Activated effector memory CD4-positive, alpha-beta T cell treated with anti-CD3 and anti-CD28 coated beads, Interleukin-2, amount 50 U/mL, for 16 hours (primary cell): Measurements from ENCODE around the gene SPATA13.

Experiments used
- DNase-seq: peaks from one replicate; pipeline ENCODE4 v3.0.0-alpha.2; 2020

SPATA13 gene

DNA sequence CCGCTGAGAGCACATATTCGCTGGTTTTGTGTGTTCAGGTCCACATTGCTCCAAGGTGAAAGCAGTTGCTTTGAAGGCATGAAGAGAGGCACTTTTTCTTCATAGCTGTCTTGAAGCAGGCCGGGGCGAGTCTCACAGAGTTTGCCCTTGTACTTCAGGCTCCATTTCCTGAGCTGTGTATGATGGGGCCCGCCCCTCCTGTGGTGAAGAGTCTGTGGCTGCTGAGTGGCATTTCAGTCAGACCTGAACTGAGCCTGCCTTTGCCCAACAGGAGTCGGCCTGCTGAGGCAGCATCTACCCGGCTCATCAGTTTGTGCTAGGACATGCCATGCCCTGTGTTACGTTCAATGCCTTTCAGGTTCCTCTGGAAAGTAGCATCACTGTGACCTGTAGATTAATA is 104.5 kb downstream of the SPATA13 start:
- peak; percentile 92 for DNase-seq

DNA sequence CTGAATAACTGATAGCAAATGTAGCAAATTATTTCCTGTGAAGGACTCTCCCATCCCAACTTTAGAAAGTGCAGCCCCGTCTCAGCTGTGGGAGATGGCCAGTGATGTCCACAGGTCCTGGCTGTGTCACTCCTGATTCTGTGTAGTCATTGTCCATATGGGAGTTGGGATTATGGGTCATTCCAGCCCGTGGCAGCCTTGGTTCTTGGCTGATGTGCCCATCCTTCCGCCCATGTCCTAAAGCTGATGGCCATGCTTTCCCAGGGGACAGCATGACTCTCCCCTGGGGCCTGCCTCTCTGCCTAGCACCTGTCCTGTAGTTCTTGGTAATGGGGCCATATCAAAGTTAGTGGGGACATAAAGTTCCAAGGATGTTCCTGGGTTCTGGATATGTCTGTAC is 104.9 kb downstream of the SPATA13 start:
- DNase-seq: no peak

DNA sequence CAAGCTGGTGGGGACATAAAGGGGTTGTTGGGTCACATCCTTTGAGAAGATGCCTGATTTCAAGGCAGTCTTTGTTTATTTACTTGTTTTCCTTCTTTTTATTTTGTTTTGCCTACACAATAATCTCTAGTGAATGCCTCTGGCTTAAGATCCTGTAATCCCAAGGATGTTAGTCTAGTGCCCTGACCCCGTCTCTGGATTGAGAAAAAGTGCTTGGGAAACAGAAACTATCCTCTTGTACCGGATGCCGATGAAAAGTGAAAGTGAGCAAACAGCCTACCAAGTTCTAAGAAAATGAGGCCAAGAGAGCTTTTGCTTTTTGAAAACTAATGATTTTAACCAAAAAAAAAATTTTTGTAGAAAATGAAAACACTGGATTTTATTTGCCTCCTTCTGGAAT is 106.8 kb downstream of the SPATA13 start:
- DNase-seq: no peak

DNA sequence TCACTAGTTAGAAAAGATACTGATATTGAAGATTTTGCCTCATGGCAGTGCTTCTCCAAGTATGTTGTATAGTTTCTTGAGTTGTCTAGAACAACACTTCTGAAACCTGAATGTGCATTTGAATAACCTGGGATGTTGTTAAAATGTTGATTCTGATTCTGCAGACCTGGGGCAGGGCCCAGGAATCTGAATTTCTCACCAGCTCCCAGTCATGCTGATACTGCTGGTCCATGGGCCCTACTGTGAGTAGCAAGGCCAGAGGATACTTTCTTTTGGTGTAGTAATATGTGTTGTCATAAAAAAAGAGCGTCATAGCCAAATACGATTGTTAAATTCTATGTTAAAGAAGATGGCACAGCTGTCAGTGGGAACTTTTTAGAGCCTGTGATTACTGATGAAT is 107.3 kb downstream of the SPATA13 start:
- DNase-seq: no peak

DNA sequence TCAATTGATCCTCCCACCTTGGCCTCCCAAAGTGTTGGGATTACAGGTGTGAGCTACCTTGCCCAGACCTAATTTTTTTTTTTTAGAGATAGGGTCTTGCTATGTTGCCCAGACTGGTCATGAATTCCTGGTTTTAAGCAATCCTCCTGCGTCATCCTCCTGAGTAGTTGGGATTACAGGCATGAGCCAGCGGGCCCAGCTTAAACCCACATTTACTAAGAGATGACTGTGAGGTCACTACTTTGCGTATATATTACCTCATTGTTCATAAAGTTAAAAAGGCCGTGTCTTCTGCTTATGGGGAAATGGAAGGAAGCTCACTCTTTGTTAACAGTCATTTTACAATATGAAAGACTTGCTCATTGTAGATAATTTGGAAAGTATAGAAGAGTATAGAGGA is 109.3 kb downstream of the SPATA13 start:
- no peak for DNase-seq

DNA sequence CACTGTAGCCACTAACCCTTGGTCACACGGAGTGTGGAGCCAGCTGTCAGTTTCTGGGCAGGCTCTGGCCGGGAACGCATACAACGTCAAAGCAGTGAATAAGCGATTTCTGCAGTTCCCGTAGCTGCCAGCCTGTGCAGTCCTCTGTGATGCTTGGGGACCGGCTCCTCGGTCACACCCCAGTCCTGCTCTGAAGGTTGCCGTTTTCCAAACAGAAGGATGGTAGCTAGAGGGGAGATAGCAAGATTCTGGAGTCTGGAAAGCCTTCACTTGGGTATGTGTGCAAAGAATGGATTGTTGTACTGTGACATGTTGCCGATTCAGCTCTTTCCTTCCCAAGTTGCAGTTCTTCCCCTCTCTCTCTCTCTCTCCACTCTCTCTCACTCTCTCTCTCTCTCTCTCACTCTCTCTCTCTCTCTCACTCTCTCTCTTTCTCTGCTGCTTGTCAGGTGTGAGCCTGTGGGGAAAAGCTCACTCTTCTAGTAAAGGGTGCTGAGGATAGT is 110.2 kb downstream of the SPATA13 start:
- DNase-seq: peak; percentile 85

DNA sequence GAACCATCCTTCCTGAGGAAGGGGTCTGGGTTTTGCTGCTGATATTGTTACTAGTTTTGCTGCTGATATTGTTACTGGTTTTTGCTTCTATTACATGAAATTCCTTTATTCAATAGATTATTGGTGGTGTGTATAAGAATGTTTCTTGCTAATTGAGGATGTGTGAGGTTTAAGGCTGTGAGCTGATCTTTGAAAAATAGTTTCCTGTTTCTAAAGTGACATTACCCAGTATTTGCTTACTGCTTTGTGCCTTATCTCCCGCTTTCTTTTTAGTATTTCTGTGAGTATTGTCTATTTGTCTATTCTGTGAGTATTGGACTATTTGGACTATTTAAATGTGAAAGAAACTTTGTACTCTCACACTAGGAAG is 110.7 kb downstream of the SPATA13 start:
- DNase-seq: no peak

DNA sequence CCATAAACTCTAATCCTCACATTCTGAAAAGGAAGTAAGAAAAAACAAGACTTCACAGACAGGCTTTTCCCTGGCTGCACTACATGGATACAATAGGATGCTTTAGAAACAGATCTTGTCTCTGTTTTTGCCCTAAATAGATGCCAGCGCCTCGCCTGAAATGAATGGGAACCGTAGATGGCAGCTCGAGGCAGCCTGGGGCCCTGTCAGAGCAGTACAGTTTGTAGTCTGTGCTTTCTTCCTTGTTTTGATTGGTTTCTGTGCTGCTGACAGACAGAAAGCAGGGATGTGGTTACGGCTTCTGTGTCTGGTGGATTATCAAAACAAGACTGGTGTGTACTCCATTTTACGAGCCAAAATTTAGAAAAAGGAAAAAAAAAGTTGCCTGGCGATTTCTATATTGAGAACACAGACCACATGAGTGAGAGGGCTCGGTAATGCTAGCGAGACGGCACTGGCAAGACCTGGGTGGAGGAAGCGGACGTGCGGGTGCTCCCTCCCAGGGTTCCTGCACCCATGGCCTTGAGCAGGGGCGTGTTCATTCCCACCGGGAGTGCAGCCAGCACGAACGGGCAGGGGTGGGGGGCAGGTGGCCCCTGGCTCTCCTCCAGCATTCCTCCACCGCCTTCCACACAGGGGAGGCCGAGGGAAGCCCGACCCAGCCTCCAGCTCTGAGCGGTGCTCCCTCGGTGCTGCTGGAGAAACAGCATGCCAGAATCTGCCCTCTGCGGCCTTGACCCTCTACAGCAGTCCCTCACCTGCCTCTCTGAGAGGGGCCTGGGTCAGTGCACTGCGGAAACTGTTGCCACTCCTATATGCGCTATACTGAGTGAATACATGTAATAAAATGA is 111.3 kb downstream of the SPATA13 start:
- peak; percentile 83 for DNase-seq

DNA sequence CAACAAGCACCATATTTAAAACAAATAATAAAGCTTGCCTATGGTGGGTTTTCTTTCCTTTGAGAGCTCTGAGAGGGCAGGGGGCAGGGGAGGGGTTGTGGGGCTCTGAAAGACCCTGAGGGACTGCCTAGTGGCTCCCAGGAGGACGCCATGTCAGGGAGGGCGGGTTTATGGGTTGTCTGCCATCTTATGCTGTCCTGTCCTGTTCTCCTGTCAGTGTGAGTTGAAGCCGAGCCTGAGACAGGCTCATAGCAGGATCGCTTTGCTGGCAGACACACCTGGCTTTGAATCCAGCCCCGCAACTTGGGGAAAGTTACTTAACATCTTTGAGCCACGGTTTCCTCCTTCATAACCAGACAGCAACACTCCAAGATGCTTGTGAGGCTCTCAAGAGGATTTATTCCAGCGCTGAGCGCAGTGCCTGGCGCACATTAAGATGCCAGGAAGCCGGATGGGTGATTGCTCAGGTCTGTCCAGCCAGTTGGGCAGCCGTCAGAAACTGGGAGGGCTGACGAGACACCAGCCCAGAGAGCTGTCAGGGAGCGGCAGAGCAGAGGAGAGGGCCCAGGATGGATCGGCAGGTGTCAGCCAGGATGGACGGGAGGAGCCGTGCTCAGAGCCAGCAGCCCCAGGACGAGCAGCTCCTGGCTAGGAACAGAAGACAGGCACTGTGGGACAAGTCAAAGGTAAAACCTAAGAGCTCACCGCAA is 112.1 kb downstream of the SPATA13 start:
- DNase-seq: no peak

DNA sequence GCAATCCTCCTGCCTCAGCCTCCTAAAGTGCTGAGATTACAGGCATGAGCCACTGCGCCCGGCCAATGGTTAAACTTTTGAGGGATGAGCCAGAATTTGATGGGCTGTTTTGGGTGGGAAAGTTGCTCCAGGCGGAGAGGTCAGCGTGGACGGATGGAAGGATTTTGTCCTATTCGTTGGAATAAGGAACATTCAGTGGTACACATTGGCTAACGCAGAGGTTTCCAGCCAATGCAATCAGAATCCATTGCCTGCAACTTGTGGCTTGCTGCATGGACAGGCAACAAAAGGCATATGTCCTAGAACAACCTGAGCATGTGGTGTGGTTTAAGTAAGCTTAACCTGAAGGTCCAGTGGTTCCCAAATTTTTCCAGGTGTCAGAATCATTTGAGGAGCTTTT is 113.4 kb downstream of the SPATA13 start:
- DNase-seq: peak; percentile 62

DNA sequence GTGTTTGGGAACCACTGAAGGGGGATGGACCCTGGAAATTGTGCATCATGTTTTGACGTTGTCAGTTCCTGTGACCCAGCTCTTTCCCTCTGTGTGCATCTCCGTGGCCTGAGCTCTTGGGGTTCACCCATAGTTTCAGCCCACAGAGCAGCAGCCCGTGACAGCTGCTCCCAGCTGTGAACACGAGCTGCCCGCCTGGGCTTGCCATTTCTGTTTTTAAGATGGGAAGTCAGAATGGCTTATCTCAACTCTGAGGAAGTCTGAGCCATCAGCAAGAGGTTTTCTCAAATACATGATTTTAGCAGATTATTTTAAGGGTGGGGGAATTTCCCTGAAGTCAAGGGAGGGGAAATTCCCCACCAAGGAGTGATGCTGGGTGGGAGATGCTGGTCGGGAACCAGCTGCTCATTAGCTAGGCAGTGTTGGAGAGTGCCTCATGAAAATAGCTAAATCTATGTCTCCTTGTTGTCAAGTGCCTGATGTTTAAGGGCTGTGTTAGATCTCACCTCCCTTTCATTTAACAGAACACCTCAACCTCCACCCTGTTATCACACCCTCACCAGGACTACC is 114.0 kb downstream of the SPATA13 start:
- DNase-seq: peak; percentile 88

DNA sequence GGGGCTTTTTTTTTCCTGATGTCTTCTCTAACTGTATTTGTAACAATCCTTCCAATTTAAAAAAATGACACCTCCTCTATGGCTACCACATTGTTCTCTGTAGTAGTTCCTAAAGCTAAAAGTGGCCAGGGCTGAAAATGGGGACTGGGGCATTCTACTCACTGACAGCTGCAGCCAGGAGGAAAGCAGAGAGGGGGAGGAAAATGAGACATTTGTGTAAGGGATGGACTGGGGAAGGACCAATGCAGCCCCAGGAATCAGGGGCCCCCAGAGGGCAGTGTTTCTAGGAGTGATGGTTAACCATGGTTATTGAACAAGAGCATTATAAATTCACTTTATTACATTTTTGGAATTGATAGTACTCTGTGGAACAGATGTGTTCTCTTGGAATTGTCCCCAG is 114.5 kb downstream of the SPATA13 start:
- no peak for DNase-seq

DNA sequence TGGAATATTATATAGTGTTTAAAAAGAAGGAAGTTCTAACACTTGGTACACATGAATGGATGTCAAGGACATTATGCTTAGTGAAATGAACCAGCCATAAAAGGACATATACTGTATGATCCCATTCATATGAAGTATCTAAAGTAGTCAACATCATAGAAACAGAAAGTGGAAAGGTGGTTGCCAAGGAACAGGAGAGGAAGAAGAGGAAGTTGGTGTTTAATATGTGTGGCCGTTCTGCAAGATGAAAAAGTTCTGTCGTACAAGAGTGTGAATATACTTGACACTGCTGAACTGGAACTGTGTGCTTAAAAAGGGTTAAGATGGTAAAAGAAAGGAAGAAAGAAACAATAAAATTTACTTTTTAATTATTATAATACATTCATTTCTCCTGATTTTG is 115.8 kb downstream of the SPATA13 start:
- no peak for DNase-seq

DNA sequence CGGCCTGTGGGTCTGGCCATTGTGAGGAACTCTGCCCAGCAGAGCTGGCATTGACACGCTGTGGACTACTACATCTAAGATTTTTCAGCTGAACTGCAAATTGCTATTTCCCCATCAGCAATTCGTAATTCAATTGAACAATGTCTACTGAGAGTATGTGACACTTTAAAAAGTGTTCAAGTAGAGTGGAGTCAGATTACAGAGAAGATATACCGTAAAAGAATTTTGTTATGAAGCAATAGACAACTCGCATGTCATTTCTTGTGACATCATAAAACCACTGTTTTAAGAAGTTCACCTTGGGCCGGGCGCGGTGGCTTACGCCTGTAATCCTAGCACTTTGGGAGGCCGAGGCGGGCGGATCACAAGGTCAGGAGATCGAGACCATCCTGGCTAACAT is 116.3 kb downstream of the SPATA13 start:
- DNase-seq: no peak

DNA sequence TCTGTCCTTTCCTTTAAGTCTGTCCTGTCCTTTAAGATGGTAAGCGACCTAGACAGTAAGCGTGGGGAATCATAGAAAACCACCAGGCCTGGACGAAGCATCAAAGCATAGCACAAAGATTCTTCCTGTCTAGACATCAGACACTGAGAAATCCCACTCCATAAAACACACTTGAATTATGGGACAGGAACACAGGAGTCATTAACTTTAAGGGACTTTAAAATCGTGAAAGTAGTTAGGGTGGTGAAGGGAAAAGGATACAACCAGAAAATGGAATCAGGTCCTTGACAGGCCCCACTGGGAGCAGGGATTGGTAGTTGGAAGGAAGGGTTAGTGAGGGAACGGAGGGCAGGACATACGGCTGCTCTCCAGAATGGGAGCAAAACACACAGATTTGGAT is 117.2 kb downstream of the SPATA13 start:
- DNase-seq: no peak

DNA sequence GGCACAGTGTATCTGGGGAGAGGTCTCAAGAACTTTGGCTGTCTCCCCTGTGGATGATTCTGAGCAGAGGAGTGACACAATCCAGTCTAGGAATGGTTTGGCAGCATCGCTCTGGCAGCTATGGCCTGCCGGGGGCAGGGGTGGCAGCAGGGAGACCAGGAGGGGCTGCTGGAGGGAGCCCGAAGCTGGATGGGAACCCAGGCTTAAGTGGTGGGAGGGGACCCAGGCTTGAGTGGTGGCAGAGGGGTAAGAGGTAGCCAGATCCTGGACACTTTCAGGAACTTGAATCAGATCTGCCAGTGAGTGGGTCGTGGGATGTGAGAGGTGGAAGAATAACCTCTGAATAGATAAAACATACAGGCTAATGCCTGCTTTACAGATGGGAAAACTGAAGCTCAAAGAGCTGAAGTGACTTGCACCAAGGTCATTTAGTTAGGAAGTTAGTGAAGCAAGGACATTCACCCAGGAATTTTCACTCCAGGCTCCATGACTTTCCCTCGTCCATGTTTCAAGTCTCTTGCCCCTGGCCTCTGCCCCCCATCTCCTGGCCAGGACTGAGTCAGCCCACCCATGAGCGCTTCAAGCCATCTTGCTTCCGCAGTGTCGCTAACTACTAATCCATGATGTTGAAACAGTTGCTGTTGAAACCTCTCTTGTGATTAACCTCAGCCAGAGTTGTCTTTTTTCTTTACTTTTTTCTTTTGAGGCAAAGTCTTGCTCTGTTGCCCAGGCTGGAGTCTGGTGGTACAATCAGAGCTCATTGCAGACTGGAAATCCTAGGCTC is 119.0 kb downstream of the SPATA13 start:
- no peak for DNase-seq

DNA sequence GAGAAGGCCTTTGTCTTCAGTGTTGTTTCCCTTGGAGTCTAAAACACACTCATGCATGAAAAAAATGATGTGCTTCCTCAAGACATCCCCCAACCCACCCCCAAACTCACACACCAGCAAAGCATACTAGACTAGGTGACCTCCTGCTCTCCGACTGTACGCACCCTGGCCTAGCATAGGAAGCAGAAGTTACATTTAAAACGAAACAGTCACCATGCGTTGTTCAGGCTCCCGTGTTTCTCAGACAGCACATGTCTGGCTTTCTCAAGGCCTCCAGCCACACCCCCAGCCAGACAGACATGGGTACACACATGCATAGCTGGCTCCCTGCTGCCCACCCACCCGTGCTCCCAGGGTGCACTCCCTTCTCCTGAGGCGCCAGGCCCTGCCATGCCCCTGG is 120.2 kb downstream of the SPATA13 start:
- no peak for DNase-seq

DNA sequence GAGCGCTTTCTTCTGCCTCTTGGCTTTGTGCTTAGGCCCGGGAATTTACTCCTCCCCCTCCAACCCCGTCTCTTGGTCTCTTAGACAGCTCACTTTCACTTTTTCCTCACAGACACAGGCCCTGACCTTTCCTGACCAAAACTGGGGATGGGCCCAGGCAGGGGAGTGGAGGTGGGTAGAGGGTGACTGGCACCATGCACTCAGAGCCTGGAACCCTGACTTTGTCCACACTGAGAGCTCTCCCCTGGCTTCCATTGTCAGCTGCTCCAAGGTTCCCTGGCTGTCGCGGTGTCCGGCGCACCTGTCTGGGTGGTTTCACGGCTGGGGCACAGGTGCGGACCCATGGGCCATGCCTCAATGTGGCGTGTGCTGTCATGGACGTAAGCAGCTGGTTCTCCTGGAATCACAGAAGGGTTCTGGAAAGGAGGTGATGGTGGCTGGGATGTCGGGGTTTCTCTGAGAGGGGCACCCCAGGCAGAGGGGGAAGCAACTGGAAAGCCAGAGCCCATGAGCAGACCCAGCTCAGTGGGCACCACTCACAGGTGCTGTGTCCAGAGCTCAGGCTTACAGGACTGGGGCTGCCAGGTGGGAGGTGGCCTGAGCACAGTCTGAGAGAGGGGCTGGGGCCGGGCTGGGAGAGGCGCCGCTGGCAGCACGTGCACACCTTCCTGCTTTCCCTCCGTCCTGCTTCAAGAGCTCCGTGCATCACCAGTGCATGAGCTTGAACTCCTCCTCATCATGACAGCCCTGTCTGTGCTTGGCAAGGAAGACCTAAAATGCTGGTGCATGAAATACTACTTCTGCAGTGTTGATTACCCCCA is 120.9 kb downstream of the SPATA13 start:
- no peak for DNase-seq

DNA sequence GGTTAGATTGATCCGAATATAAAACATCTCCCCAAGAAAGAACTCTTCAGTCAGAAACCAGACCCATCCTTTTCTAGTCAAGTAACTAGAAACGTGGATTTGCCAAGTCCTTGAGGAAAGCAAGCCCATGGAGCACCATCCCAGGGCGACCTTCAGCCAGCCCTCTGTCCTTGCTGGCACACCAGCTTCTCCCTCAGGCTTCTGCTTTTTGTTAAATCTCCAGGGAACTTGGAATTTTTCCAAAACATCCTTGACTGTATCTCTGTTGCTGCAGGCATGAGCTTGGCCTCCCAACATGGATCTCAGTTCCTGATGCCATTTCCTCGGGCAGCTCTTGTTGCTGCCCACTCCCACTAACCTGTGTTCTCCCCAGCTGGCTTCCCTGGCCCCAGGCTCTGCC is 121.7 kb downstream of the SPATA13 start:
- DNase-seq: no peak

DNA sequence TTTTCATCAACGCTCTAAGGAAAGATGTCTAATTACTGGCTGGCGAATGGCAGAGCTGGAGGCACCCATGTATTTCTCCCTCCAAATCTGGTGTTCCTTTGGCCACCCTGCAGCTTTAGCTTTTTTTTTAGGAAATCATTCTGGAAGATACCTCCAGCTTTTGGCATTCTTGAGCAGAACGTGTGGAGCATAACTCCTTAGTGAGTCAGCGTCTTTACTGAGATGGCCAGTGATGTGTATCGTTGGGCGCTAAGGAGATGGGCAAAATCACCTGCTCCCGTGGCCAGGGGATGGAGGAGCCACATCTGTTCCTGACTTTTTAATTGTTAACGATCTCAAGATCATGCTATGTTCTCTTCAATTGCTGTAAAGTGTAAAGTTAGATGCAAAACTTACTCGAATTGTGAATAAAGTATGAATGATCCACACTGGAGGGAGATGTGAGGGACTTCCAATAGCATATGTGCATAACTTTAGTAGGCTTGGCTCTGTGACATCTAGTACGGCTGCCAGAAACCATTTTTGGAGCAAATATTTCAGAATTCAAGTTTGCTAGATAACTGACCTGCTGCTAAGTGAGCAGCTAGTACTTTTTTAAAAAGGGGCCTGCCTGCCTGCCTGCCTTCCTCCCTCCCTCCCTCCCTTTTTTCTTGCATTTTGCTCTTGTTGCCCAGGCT is 124.5 kb downstream of the SPATA13 start:
- DNase-seq: no peak

DNA sequence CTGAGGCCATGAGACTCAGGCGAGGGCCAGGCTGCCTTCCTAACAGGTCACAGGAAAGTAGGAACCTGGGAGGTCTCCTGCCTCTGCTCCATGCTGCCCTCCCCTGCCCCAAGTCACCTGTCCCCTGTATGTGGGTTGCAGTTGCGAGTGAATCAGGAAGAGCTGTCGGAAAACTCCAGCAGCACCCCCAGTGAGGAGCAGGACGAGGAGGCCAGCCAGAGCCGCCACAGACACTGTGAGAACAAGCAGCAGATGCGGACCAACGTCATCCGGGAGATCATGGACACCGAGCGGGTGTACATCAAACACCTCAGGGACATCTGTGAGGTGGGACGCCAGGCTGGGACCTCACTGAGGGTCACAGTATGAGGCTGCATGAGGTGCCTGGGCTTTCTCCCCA is 126.1 kb downstream of the SPATA13 start:
- DNase-seq: no peak
